ENCODE results near the gene RAB6B.

RAB6B gene

DNA sequence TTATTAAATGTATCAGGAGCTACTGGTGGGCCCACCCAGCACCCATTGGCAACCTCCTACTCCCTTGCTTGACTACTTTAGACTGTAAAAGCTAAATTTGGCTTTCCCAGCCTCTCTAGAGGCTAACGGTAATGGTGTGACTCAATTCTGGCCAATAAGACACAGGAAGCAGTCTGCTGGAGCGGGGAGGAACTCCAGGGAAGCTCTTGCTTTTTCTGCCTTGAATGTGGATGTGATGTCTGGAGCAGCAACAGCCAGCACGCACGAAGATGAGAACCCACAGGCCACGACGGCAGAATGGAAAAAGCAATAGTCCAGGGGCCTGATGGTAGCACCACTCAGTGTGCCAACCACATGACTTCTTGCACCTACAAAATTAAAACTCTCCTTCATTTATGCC, 39.9 kb downstream of the RAB6B start:
- no peak for DNase-seq

- DNase-seq = no peak
Observed at GRCh38 chr3:133855002-133855370, 40.7 kb downstream of the RAB6B start.

DNA sequence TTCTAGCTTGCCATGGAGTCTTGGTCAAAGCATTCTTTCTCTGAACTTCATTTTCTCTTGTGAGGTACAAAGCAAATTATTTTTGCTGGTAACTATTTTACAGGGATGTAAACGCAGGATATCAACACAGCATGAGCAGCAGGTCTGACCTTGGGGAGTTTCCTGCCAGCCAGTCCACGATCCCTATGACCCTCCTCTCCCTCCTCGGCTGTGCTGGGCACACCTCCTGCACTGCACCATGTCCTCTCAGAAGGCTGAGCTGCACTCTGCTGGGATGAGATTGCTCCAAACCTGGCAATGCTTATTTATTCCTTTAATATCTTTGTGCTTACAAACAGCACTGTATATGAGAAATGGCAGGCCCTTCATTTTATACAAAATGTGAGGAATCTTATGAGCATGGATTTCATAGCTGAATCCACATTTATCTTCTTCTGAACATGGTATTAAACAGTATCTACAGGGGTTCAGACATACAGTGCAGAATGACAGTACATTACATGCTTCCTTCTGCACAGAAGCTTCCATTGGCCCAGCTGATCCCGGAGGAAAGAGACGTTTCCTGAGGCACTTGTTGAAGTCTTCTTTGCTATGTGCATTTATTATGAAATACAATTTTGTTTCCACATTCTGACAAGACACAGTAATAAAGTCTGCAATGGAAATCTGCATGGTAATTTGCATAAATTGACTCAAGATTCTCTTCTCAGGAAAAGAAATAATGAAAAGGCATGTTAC, 41.2 kb downstream of the RAB6B start:
- DNase-seq = no peak

DNA sequence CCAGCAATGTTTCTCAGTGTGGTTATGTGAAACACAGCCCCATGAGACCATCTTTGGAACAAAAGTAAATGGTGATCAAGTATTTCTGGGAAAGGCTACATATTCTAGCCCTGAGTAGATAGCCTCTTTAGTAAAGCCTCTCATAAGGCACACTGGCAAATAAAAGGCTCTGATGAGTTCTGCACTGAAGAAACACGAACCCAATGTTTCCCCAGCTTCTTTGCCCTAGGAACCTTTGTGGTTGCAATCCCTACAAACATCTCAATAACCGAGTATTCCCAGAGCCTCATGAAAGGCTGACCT, 41.8 kb downstream of the RAB6B start:
- no peak for DNase-seq

DNA sequence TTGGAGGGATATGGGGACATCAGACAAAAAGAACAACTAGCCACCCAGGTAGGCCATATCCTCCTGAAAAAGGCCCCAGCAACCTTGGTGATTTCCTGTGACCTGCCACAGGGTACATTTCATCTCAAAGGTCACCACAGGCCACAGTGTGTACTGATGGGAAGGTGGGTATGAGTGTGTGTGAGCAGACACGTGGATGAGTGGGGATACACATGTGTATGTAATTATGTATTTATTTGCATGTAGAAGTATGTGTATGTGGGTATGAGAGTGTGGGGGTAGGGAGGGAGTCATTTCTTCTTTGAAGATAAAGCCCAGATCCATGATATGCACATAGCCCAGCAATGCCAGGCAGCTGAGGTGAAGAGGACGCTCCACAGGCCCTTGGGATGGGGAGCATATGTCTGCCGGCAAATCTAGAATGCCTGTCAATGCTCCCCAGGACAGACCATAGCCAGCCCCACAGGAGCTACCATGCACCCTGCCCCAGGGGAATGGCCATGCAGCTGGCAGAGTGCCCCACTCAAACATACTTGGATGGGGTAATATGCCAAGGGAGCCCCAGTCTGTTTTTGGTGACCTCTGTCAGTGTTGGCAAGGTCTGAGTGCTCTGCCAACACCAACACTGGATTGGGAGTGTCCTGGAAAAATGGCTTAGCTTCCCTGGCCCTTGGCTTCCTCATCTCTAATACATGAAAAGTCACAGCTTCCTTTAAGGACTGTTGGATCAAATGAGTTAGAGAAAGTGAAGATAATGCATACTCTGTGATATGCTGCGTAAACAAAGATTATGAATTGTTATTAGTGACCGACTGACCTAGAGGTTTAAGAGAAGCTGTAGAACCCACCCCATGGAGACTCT, 42.4 kb downstream of the RAB6B start:
- DNase-seq = no peak

- no peak for DNase-seq
Observed at GRCh38 chr3:133851931-133852330, 43.8 kb downstream of the RAB6B start.

- DNase-seq = no peak
Observed at GRCh38 chr3:133851266-133851906, 44.3 kb downstream of the RAB6B start.

GRCh38 chr3:133850034-133850433, 45.6 kb downstream of the RAB6B start:
- no peak for DNase-seq

DNA sequence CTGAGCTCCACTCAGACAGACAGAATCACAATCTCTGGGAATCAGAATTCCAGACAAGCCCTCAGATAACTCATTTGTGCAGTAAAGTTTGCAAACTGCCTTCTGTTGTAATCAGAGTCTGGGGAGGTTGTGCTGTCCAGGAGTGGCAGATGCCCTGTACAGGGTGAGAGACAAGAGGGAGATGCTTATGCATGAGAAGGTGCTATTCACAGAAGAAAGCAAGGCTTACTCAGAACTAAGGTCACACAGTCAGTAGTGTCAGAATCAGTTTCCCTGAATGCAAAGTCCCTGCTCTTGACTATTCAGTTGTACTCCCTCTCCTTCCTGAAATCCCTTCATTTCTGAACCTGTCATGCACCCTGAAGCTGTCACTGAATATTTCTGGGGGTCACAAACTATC, 46.3 kb downstream of the RAB6B start:
- no peak for DNase-seq

- DNase-seq = no peak
Observed at GRCh38 chr3:133845127-133845526, 50.6 kb downstream of the RAB6B start.

DNA sequence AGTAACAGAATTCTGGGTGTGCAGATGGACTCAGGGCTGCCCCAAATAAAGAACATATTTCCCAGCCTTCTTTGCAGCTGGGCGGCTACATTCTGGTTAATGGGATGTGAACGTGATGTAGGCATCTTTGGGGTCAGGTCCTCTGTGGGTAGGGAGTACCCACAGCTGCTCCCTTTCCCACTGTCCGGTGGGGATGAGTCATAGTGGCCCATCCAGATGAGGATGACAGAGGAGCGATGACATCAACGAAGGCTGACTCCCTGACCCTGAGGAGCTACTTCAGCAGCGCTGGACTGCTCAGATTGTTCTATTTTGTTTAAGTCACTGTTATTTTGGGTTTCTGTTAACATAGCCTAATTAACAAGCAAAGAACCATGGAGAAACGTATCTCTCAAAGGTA, 52.0 kb downstream of the RAB6B start:
- no peak for DNase-seq

DNA sequence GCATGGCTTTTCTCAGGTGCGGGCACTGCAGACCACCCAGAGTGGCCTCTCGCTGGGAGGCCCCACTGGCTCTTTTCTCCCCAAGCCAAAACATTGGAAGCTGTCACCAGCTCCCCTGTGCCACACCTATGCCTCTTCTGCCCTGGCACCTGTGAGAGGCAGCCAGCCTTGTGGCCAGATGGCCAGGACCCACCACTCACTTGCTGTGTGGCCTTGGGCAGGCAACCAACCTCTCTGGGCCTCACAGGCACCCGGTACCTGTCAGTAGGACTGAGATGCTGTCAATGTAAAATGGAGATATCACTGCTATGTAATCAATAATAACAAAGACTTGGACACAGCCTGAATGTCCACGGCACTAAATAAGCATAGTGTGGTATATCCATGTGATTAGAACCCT, 53.5 kb downstream of the RAB6B start:
- DNase-seq = no peak

DNA sequence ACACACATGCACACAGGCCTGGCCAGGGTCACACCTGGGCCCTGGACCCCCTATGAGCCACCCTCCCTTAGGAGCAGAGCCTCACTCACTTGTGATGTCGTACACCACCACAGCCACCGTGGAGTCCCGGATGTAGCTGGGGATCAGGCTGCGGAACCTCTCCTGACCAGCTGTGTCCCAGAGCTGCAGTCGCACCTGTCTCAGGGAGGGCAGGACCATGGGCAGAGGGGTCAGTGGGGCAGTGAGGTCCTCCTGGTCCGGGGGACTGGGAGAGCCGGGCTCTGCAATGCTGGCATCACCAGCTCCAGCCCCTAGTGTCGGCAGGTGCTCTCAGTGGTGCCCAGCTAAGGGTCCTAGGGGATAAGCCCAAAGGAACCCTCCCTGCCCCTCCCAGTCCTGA, 54.5 kb downstream of the RAB6B start:
- DNase-seq = no peak

DNA sequence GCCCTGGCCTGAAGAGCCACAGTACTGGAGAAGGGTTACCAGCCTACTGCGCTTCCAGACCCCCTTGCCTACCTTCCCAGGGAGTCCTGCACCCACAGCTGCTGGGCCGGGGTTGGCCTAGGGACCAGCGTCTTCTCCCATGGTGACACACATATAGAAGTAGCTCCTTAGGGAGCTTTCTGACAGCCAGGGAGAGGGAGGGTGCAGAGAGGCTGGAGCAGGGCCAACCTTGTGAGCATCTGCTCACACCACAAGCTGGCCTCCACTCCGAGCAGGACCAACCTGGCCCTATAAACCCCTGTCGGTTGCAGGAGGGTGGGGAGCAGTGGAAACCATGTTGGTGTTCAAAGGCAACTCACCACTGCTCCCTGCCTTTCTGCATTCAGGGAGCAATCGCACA, 54.9 kb downstream of the RAB6B start:
- DNase-seq = no peak

- no peak for DNase-seq
Observed at GRCh38 chr3:133840055-133840737, 55.5 kb downstream of the RAB6B start.

- DNase-seq = no peak
Observed at GRCh38 chr3:133838916-133839800, 56.5 kb downstream of the RAB6B start.

DNA sequence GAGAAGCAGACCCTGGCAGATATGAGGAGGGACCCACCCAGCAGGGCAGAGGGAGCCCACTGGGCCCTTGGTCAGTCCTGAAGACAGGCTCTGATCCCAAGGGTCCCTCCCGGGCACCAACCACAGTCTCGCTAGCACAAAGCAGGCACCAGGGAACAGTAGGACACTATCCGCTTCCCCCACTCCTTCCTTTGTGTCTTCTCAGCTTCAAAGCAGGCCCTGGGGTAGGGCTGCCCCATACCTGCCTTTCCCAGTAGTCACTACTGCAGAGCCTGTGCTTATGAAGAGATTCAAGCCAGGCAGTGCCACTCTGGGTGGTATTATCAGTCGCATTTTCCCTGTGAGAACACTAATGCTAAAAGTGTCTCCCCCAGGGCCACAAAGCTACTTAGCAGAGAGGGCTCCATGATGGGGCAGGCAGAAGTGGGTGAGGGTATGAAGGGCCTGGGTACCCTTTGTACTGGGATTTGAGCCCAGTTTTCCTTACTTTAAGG, 57.3 kb downstream of the RAB6B start:
- no peak for DNase-seq

DNA sequence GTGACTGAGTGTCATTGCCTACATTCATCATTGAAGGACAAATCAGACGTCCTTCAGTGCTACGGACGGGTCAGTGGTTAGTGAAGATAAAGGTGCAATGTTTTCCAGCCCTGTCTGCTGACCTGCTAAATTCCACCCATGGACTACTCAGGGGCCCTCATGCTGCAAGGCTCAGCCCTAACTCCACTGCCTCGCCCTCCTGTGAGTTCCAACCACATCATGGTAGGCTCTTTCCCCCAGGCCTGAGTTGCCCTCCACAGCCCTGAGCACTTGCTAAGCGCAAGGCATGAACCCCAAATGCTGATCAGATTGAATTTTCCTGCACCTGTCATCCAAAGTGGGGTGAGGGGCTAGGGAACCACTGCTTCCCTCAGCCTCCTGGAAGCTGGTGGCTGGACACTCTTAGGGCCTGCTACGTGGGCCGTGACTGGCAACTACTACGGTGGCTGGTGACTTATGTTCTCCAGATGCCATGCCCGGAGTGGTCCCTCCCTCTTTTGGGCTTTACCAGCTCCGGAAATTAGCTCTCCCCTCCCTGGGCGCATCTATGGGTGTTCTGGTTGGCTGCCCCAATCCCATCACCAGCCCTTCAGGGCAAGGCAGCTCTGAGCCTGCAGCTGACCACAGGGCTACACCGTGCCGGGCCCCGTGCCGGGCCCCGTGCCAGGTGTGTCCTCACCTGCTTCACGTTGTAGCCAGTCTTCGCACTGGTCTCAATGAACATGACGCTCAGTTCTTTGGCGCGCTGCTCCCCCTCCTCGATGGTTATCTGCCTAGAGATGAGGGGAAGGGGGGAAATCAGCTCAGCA, 58.0 kb downstream of the RAB6B start:
- DNase-seq = no peak

- no peak for DNase-seq
Observed at GRCh38 chr3:133836497-133837158, 59.1 kb downstream of the RAB6B start.

DNA sequence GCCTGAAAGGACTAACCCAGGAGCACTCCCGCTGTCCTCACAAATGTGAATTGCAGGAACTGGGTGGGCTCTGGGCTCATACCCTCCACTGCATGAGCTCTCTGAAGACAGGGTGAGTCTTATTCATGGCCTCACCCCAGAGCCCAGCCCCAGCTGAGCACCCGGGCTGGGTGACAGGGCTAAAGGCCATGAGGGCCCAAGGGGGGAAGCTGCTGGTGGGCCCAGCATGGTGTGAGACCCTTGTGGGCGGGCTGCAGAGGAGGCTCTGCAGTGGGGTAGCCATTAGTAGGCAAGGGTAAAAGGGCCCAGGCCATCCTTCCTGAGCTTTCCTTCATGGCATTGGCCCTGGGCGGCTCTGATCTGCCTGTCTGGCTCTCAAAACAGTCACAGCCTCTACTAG, 59.7 kb downstream of the RAB6B start:
- DNase-seq = no peak

- no peak for DNase-seq
Observed at GRCh38 chr3:133835418-133835743, 60.3 kb downstream of the RAB6B start.

Measured in NCI-H1105 (cell line).